SK-N-SH (cell line): ENCODE results near the gene TES. TPM values are rescaled to one million over a fixed set of nuclear protein-coding genes. Genes with fewer than 3 reads are reported as not detected.

Experiments
- CTCF ChIA-PET: fragments of 300-600, 350-600 bp; formaldehyde crosslinking; extraction: SDS; loops from one replicate; lab custom pipeline; 2021; lab: Yijun Ruan, JAX
- POLR2A ChIA-PET: fragments of 350-600 bp; sonication (Branson Sonifier 250); formaldehyde crosslinking; extraction: SDS; loops from one replicate; lab custom pipeline; 2020; ENCODE audit warnings: antibody characterized with exemption, inconsistent platforms; lab: Yijun Ruan, JAX
- DNase-seq: peaks from one replicate; pipeline ENCODE4 v3.0.0; 2012
- H2AFZ ChIP-seq: fragments of 200-600 bp; sonication (generic); 2 replicates; pipeline ENCODE4 v1.8.1; 2016; ENCODE audit warnings: antibody characterized with exemption, mild to moderate bottlenecking, low read depth
- H3F3A ChIP-seq: fragments of 200-600 bp; sonication (generic); replicated peaks from 2 replicates; pipeline ENCODE3; 2016; ENCODE audit warnings: antibody characterized with exemption, mild to moderate bottlenecking; ENCODE audit not compliant: insufficient read depth
- H3K27ac ChIP-seq, 2 experiments: fragments of 200-500 bp in 1 of 2; fragments of 200-600 bp in 1 of 2; sonication (Bioruptor generic) in 1 of 2; sonication (generic), shearing (Covaris generic) in 1 of 2; 2 replicates each; pipeline versions ENCODE4 v1.5.1 to v1.6.1; 2014 to 2016; ENCODE audit warnings: low read depth in 2 of 2, inconsistent platforms in 1 of 2, low read length in 1 of 2, mild to moderate bottlenecking in 1 of 2, mixed read lengths in 1 of 2
- H3K27me3 ChIP-seq: fragments of 200-600 bp; sonication (generic), shearing (Covaris generic); 2 replicates; pipeline ENCODE4 v1.6.1; 2016; ENCODE audit warnings: mixed run types; ENCODE audit not compliant: insufficient read depth
- H3K36me3 ChIP-seq, 2 experiments: fragments of 200-500 bp in 1 of 2; fragments of 200-600 bp in 1 of 2; sonication (Bioruptor generic) in 1 of 2; sonication (generic) in 1 of 2; replicated peaks in 1 of 2; 2 replicates each; pipeline versions ENCODE3 to v1.5.1; 2014 to 2016; ENCODE audit warnings: low read length in 1 of 2, mild to moderate bottlenecking in 1 of 2; ENCODE audit not compliant: insufficient read depth in 2 of 2, control insufficient read depth in 1 of 2
- H3K4me1 ChIP-seq, 2 experiments: fragments of 200-500 bp in 1 of 2; fragments of 200-600 bp in 1 of 2; sonication (Bioruptor generic) in 1 of 2; sonication (generic), shearing (Covaris generic) in 1 of 2; 2 replicates each; pipeline versions ENCODE4 v1.5.1 to v1.6.1; 2014 to 2016; ENCODE audit warnings: low read depth in 1 of 2, low read length in 1 of 2, mixed run types in 1 of 2; ENCODE audit not compliant: insufficient read depth in 2 of 2, control insufficient read depth in 1 of 2
- H3K4me2 ChIP-seq: fragments of 200-600 bp; sonication (generic), shearing (Covaris generic); 2 replicates; pipeline ENCODE4 v1.6.1; 2017; ENCODE audit warnings: mixed run types
- H3K4me3 ChIP-seq, 2 experiments: fragments of 200-500 bp in 1 of 2; fragments of 200-600 bp in 1 of 2; sonication (Bioruptor generic) in 1 of 2; sonication (generic), shearing (Covaris generic) in 1 of 2; 2 replicates each; pipeline versions ENCODE4 v1.5.1 to v1.8.1; 2014 to 2016; ENCODE audit warnings: low read depth in 2 of 2, inconsistent platforms in 1 of 2, low read length in 1 of 2, mild to moderate bottlenecking in 1 of 2, mixed read lengths in 1 of 2, moderate library complexity in 1 of 2
- H3K79me2 ChIP-seq: fragments of 200-600 bp; sonication (generic); 2 replicates; pipeline ENCODE4 v1.8.1; 2017; ENCODE audit warnings: mild to moderate bottlenecking; ENCODE audit not compliant: insufficient read depth
- H3K9ac ChIP-seq: fragments of 200-600 bp; sonication (generic); 2 replicates; pipeline ENCODE4 v1.6.1; 2017; ENCODE audit warnings: mixed run types
- H3K9me2 ChIP-seq: fragments of 200-600 bp; sonication (generic); 2 replicates; pipeline ENCODE4 v1.6.1; 2017; ENCODE audit warnings: mixed run types
- H3K9me3 ChIP-seq: fragments of 200-600 bp; sonication (generic); 2 replicates; pipeline ENCODE4 v1.6.1; 2017; ENCODE audit warnings: mixed run types, mild to moderate bottlenecking, moderate library complexity
- H4K20me1 ChIP-seq: fragments of 200-600 bp; sonication (generic); 2 replicates; pipeline ENCODE4 v1.6.1; 2017; ENCODE audit warnings: mild to moderate bottlenecking, mixed run types; ENCODE audit not compliant: insufficient read depth
- CHD2 ChIP-seq: fragments of 150-350 bp; IDR thresholded peaks from 2 replicates; pipeline ENCODE4 v1.6.1; 2018; ENCODE audit warnings: low read length; ENCODE audit not compliant: partially characterized antibody
- ELF1 ChIP-seq: IDR thresholded peaks from 2 replicates; pipeline ENCODE4 v1.4.0; 2012
- FOSL2 ChIP-seq: IDR thresholded peaks from 2 replicates; pipeline ENCODE4 v1.4.0; 2012; ENCODE audit warnings: low read depth, mild to moderate bottlenecking, moderate library complexity, borderline replicate concordance
- FOXJ3 ChIP-seq: sonication (generic); formaldehyde crosslinking; IDR thresholded peaks from 2 replicates; pipeline ENCODE4 v1.5.1; 2020; ENCODE audit warnings: mild to moderate bottlenecking, missing genetic modification reagents
- GABPA ChIP-seq: IDR thresholded peaks from 2 replicates; pipeline ENCODE4 v1.4.0; 2012; ENCODE audit warnings: low read depth, mild to moderate bottlenecking
- GATA2 ChIP-seq: sonication (generic); formaldehyde crosslinking; IDR thresholded peaks from 2 replicates; pipeline ENCODE4 v1.5.0; 2020; ENCODE audit warnings: mild to moderate bottlenecking, missing genetic modification reagents
- JUND ChIP-seq: IDR thresholded peaks from 2 replicates; pipeline ENCODE4 v1.4.0; 2012
- MAX ChIP-seq: IDR thresholded peaks from 2 replicates; pipeline ENCODE4 v1.4.0; 2012; ENCODE audit warnings: low read depth
- NRF1 ChIP-seq: IDR thresholded peaks from 2 replicates; pipeline ENCODE4 v1.6.1; 2012; ENCODE audit warnings: low read depth, mild to moderate bottlenecking, low read length
- POLR2AphosphoS5 ChIP-seq: IDR thresholded peaks from 2 replicates; pipeline ENCODE4 v1.6.1; 2012; ENCODE audit warnings: low read depth, low read length
- RAD21 ChIP-seq: IDR thresholded peaks from 2 replicates; pipeline ENCODE4 v1.6.1; 2012; ENCODE audit warnings: mild to moderate bottlenecking, low read length
- RCOR1 ChIP-seq: fragments of 150-350 bp; IDR thresholded peaks from 2 replicates; pipeline ENCODE4 v1.6.1; 2017; ENCODE audit warnings: antibody characterized with exemption, low read length
- SIN3A ChIP-seq: IDR thresholded peaks from 2 replicates; pipeline ENCODE4 v1.6.1; 2012; ENCODE audit warnings: low read depth, mild to moderate bottlenecking, low read length, moderate library complexity, borderline replicate concordance
- SMC3 ChIP-seq: IDR thresholded peaks from 2 replicates; pipeline ENCODE4 v1.6.1; 2012; ENCODE audit warnings: low read depth, low read length, improper control_type of control experiment
- ZBTB33 ChIP-seq: IDR thresholded peaks from 2 replicates; pipeline ENCODE4 v1.4.0; 2012; ENCODE audit warnings: low read depth, borderline replicate concordance
- WGBS: methylation state at CpG from one replicate; pipeline ENCODE4 v1.1.6; 2017; ENCODE audit warnings: low lambda C conversion rate; 5-methylcytosine and 5-hydroxymethylcytosine counted together
- polyA plus RNA-seq, 3 experiments: library from polyadenylated mRNA; depleted of rRNA; stranded (reverse); fragments of >200 nt; gene quantifications; 2 replicates each; pipeline ENCODE4 v1.2.3, GENCODE V29; 2012
- TF ChIP-seq, protein P1 (sequence below): fragments of 200-600 bp; sonication (generic); IDR thresholded peaks from 2 replicates; pipeline ENCODE4 v1.6.1; 2017; ENCODE audit warnings: antibody characterized with exemption, mild to moderate bottlenecking, moderate library complexity
- TF ChIP-seq, protein P2 (sequence below): IDR thresholded peaks from 2 replicates; pipeline ENCODE4; 2012
- TF ChIP-seq, protein P3 (sequence below): IDR thresholded peaks from 2 replicates; pipeline ENCODE4 v1.4.0; 2012; ENCODE audit warnings: low read depth, borderline replicate concordance

The TES gene
- polyA plus RNA-seq, 1 of the 3 experiments (the other 2 are of a cell fraction): 9.5 TPM

DNA sequence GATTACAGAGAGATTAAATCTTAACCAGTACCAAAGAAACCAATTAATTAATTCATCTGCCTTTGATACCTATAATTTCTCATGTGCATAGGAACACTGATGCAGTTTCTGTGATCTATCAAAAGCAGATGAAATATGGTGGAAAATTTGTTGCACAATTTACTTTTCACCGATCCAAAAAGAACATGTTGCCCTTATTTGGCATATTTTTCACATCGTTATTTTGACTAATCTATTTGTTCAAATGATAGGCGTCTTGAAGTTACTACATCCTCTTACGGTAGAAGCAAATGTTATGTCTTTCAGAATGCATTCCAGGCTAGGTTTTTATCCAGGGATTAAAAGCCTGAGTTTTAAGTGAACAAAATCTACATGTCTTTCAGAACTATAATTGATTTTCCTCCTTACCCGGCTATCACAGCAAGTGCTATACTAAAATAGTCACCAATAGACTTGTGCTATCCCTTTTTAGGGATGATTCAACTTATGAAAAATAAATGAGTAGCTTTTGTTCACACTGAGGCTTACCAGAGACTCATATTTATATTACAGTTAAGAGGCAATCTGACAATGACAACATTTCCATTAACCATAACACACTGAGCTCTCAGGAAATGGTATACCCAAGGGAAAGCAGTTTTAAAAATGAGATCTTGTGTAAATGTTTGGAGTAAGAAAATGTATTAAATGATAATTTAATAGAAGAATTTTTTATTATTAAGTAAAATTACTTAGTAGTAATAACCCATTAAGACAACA lies 16.8 kb upstream of the TES start:
- no peaks in the 10 kb centered on the region for H4K20me1 ChIP-seq
- no peaks in the 10 kb centered on the region for H3K79me2 ChIP-seq
- no peaks in the 10 kb centered on the region; a peak in 2 of 4 replicates for H3K4me1 ChIP-seq
- H3K27ac ChIP-seq: no peak overlapping the region
- ChIA-PET POLR2A (no interaction called here), CTCF (interaction anchor here (0.9 to 3.7 kb wide), 3 partner anchors 13 to 398 kb away, joined by 3 to 22 read pairs (median 3); no protein-coding TSS in a partner anchor)
- no peaks in the 10 kb centered on the region for H3K9me3 ChIP-seq
- no peak for TF ChIP-seq GABPA
- no peak for TF ChIP-seq GATA2
- no peak for TF ChIP-seq POLR2AphosphoS5
- TF ChIP-seq RCOR1: no peak
- TF ChIP-seq FOSL2: no peak
- no peak for TF ChIP-seq RAD21
- no peak for TF ChIP-seq MAX
- TF ChIP-seq ZBTB33: no peak
- TF ChIP-seq SIN3A: no peak
- TF ChIP-seq JUND: no peak
- H2AFZ ChIP-seq: no peak overlapping the region
- H3K4me2 ChIP-seq: no peak overlapping the region
- H3K9me2 ChIP-seq: no peaks in the 10 kb centered on the region
- no peak for DNase-seq
- H3K36me3 ChIP-seq: no peaks in the 10 kb centered on the region
- H3K27me3 ChIP-seq: no peaks in the 10 kb centered on the region; the same call in 1 of the 2 replicates
- no peak overlapping the region for H3K4me3 ChIP-seq
- whole genome bisulfite sequencing: 69% methylated on average over 5 of the region's 5 CpGs
- no peak overlapping the region for H3K9ac ChIP-seq
- no peaks in the 10 kb centered on the region for H3F3A ChIP-seq

GRCh38 chr7:116194115-116194514 lies 16.2 kb upstream of the TES start:
- Histone ChIP-seq H3K36me3 (no peaks in the 10 kb centered on the region), H3K4me3 (no peak overlapping the region), H2AFZ (no peak overlapping the region), H3K27ac (no peak overlapping the region), H3K9ac (no peak overlapping the region), H3K9me2 (no peaks in the 10 kb centered on the region), H3K4me1 (no peaks in the 10 kb centered on the region; a peak in 2 of 4 replicates), H3K9me3 (no peaks in the 10 kb centered on the region), H3K4me2 (no peak overlapping the region), H3K79me2 (no peaks in the 10 kb centered on the region), H3F3A (no peaks in the 10 kb centered on the region), H3K27me3 (peaks cover 5% of the 10 kb centered on the region), H4K20me1 (no peaks in the 10 kb centered on the region)
- WGBS: 43% methylated on average over 2 of the region's 2 CpGs
- no peak for DNase-seq
- ChIA-PET CTCF (interaction anchor here (0.9 to 3.7 kb wide), 2 partner anchors 14 to 42 kb away, joined by 3 to 22 read pairs; no protein-coding TSS in a partner anchor), POLR2A (no interaction called here)
- TF ChIP-seq CHD2: no peak
- no peak for TF ChIP-seq POLR2AphosphoS5
- TF ChIP-seq ELF1: no peak
- TF ChIP-seq ZBTB33: no peak
- TF ChIP-seq, protein P1, sequence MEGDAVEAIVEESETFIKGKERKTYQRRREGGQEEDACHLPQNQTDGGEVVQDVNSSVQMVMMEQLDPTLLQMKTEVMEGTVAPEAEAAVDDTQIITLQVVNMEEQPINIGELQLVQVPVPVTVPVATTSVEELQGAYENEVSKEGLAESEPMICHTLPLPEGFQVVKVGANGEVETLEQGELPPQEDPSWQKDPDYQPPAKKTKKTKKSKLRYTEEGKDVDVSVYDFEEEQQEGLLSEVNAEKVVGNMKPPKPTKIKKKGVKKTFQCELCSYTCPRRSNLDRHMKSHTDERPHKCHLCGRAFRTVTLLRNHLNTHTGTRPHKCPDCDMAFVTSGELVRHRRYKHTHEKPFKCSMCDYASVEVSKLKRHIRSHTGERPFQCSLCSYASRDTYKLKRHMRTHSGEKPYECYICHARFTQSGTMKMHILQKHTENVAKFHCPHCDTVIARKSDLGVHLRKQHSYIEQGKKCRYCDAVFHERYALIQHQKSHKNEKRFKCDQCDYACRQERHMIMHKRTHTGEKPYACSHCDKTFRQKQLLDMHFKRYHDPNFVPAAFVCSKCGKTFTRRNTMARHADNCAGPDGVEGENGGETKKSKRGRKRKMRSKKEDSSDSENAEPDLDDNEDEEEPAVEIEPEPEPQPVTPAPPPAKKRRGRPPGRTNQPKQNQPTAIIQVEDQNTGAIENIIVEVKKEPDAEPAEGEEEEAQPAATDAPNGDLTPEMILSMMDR: no peak
- no peak for TF ChIP-seq FOXJ3 (CRISPR knock-in tag)
- TF ChIP-seq MAX: no peak
- TF ChIP-seq SMC3: no peak
- no peak for TF ChIP-seq GABPA
- TF ChIP-seq, protein P2, sequence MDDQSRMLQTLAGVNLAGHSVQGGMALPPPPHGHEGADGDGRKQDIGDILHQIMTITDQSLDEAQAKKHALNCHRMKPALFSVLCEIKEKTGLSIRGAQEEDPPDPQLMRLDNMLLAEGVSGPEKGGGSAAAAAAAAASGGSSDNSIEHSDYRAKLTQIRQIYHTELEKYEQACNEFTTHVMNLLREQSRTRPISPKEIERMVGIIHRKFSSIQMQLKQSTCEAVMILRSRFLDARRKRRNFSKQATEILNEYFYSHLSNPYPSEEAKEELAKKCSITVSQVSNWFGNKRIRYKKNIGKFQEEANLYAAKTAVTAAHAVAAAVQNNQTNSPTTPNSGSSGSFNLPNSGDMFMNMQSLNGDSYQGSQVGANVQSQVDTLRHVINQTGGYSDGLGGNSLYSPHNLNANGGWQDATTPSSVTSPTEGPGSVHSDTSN: no peak
- TF ChIP-seq, protein P3, sequence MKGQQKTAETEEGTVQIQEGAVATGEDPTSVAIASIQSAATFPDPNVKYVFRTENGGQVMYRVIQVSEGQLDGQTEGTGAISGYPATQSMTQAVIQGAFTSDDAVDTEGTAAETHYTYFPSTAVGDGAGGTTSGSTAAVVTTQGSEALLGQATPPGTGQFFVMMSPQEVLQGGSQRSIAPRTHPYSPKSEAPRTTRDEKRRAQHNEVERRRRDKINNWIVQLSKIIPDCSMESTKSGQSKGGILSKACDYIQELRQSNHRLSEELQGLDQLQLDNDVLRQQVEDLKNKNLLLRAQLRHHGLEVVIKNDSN: no peak
- no peak for TF ChIP-seq NRF1
